ENCODE data around the gene PPP1R1A.
A peak's percentile ranks its signal among the peaks of the same experiment; 100 is the strongest.

The PPP1R1A gene, protein sequence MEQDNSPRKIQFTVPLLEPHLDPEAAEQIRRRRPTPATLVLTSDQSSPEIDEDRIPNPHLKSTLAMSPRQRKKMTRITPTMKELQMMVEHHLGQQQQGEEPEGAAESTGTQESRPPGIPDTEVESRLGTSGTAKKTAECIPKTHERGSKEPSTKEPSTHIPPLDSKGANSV

DNA sequence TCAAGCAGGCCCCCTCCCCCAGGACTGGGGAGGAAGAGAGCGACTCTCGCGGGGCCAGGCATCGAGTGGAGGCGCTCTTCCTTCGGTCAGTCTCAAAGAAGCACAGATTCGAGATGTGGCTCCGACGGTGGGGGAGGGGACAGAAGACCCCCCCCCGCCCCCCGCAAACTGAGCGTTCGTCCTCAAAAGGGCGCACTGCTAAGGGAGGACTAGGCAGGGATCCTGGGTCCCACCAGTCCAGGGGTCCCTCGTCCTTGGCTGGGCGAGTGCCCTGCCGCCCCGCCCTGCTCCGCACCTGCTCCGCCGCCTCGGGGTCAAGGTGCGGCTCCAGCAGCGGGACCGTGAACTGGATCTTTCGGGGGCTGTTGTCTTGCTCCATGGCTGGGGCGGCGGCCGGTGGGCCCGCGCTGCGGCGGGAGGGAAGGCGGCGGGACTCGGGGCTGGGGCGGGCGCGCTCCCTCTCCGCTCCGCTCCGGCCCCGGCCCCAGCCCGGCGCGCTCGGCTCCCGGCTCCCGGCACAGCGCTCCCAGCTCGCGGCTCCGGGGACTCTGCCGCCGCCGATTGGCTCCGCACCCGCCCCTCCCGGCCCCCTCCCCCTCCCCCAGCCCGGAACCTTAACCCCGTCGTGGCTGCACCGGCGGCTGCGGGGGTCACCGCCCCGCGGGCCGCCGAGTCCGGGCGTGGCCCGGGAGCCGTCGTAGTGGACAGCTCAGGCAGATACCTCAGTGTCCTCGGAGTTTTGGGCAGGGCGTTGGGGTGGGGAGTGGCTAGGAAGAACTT is at the start of gene PPP1R1A:
Gene PPP1R1A (minus strand): TSS at position 550 of the 780 bp plus-strand sequence. CDS start 171 bp downstream, at position 379.
- Histone ChIP-seq H3K4me1 (ENCODE audit: control insufficient read depth, insufficient read depth, low read length) (peaks cover 17% of the 10 kb centered on the region), H3K27ac (ENCODE audit: low read depth, low read length) (peak within 1 kb of the TSS; percentile 37), H3K27me3 (ENCODE audit: control insufficient read depth, insufficient read depth, low read length) (peaks cover 5% of the 10 kb centered on the region), H3K9ac (ENCODE audit: low read length) (no peak within 1 kb of the TSS), H3K36me3 (ENCODE audit: control insufficient read depth, insufficient read depth, low read length) (no peaks in the 10 kb centered on the region), H3K4me3 (ENCODE audit: low read length) (peak within 1 kb of the TSS; percentile 69)

DNA sequence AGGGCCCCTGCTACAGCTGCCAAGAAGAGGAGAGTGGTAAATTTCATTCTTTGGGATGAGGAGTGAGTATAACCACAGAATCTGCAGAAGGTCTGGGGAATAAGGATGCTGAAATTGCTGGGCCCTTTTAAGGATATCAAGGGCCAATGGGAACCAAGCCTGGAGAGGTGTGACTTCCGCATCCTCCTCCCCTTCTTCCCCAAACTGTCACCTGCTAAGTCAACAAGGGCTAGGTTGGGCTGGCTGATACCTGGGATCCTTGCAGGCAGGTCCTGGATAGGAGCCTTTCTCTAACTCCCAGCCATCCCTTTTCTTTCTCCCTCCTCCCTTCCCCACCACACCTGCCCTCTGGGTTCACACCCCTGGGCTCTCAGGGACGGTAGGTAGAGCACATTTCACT is 46.3 kb upstream of the PPP1R1A start, which contains the start of gene LACRT:
Gene LACRT (minus strand): TSS at position 101 of the 400 bp plus-strand sequence. CDS start 54 bp downstream, at position 47.
- H3K9ac ChIP-seq (ENCODE audit: low read length) = no peak within 1 kb of the TSS
- H3K36me3 ChIP-seq (ENCODE audit: control insufficient read depth, insufficient read depth, low read length) = no peaks in the 10 kb centered on the region
- no peak within 1 kb of the TSS for H3K4me3 ChIP-seq (ENCODE audit: low read length)
- H3K27me3 ChIP-seq (ENCODE audit: control insufficient read depth, insufficient read depth, low read length) = no peaks in the 10 kb centered on the region
- H3K4me1 ChIP-seq (ENCODE audit: control insufficient read depth, insufficient read depth, low read length) = no peaks in the 10 kb centered on the region
- no peak within 1 kb of the TSS for H3K27ac ChIP-seq (ENCODE audit: low read depth, low read length)

DNA sequence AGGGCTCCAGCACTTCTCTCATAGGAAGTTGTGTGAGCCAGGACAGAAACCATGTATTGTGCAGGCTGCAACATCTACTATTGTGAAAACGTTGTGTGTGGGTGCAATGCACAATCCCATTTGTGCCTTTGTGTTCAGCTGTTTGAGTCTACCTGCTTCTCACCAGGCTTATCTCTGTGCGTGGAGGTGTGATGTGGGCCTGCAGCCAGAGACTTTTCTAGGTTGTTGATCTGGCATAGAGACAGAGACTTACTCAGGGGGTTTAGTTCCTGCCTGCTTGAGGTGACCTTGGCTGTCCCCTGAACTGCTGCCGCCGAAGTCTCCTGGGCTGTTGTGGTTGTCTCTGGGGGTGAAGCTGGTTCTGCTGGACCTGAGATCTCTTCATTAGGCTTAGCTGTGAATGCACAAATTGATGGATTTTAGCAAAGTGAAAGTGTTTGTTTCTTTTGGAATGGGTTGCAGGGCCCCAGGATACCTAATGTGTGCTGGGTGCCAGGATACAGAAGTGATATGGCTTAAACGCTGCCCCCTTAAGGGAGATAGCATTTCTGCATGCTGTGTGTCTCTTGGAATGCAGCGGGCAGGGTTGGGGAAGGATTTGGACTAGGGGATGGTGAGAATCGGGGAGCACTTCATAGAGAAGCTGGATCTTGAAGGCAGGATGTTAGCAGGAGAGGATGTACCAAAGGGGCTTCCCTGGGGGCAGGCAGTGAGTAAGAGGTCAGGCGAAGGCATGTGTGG is 43.7 kb upstream of the PPP1R1A start:
- no peak overlapping the region for H3K27ac ChIP-seq (ENCODE audit: low read depth, low read length)
- H3K36me3 ChIP-seq (ENCODE audit: control insufficient read depth, insufficient read depth, low read length) = no peaks in the 10 kb centered on the region
- no peaks in the 10 kb centered on the region for H3K4me1 ChIP-seq (ENCODE audit: control insufficient read depth, insufficient read depth, low read length)
- no peak overlapping the region for H3K9ac ChIP-seq (ENCODE audit: low read length)
- H3K4me3 ChIP-seq (ENCODE audit: low read length) = no peak overlapping the region
- H3K27me3 ChIP-seq (ENCODE audit: control insufficient read depth, insufficient read depth, low read length) = no peaks in the 10 kb centered on the region

DNA sequence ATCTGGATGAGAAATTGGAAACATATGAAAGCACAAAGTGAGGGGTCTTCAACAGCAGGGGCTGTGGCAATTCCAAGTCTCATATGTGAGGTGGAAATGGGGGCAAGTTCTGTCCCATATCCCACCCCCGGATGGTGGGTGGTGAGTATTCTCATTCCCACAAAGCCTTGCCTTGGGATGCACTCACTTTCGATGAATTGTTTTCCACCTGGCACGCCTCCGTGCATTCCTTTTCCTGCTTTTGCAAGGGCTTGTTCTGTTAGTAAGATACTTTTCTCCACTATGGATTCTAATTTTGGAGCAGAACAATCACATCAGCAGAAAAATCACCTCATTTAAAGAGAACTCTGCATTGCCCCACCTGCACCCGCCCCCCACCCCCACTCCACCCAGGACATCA is 43.1 kb upstream of the PPP1R1A start:
- Histone ChIP-seq H3K27me3 (ENCODE audit: control insufficient read depth, insufficient read depth, low read length) (no peaks in the 10 kb centered on the region), H3K9ac (ENCODE audit: low read length) (no peak overlapping the region), H3K36me3 (ENCODE audit: control insufficient read depth, insufficient read depth, low read length) (no peaks in the 10 kb centered on the region)

DNA sequence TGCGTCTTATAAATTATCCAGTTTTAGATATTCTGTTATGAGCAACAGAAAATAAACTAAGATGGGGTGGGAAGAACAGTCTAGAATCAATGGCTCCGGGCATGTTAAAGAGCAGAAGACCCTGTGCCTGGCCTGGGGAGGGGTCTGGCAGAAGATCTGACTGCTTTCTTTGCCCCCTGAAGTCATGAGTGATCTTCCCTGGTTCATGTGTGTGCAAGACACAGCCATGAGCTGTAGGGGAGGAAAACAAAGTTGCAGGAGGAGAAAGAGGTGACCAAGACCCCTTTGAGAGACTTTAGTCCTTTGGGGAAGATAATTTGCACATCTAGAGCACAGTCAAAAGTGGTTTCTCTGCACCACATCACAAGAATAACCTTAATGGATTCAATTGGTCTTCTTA is 41.5 kb upstream of the PPP1R1A start:
- Histone ChIP-seq H3K27ac (ENCODE audit: low read depth, low read length) (no peak overlapping the region), H3K4me1 (ENCODE audit: control insufficient read depth, insufficient read depth, low read length) (no peaks in the 10 kb centered on the region), H3K9ac (ENCODE audit: low read length) (no peak overlapping the region), H3K27me3 (ENCODE audit: control insufficient read depth, insufficient read depth, low read length) (no peaks in the 10 kb centered on the region), H3K4me3 (ENCODE audit: low read length) (no peak overlapping the region), H3K36me3 (ENCODE audit: control insufficient read depth, insufficient read depth, low read length) (no peaks in the 10 kb centered on the region)

More for the DNA sequence above, 43.1 kb upstream of the PPP1R1A start:
- H3K4me1 ChIP-seq (ENCODE audit: control insufficient read depth, insufficient read depth, low read length) = no peaks in the 10 kb centered on the region
- H3K27ac ChIP-seq (ENCODE audit: low read depth, low read length) = no peak overlapping the region
- no peak overlapping the region for H3K4me3 ChIP-seq (ENCODE audit: low read length)

DNA sequence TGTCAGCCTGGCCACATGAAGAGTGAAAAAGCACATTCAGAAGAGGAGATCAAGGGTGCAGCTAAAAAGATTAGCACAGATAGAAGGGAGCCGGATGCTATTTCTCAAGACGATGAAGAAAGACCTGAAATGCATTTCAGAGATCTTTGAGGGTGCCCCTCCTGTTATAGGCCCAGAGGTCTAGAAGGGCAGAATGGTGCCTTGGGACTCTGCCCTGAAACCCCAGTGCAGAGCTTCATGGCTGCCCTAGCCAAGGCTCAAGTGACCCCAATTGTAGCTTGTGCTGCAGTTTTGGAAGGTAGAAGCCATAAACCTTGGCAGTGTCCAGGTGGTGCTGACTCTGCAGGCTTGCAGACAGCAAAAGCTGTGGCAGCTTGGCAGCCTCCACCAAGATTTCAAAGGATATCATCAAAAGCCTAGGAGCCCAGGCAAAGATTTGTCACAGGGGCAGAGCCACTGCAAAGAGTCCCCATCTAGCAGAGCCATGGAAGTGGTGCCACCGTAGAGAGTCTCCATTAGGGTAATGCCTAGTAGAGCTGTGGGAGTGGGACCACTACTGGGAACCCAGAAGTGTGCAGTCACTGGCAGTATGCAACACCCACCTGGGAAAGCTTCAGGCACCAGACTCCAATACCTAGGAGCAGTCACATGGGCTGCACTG is 39.9 kb upstream of the PPP1R1A start:
- Histone ChIP-seq H3K27ac (ENCODE audit: low read depth, low read length) (no peak overlapping the region), H3K4me3 (ENCODE audit: low read length) (no peak overlapping the region), H3K27me3 (ENCODE audit: control insufficient read depth, insufficient read depth, low read length) (no peaks in the 10 kb centered on the region), H3K9ac (ENCODE audit: low read length) (no peak overlapping the region), H3K4me1 (ENCODE audit: control insufficient read depth, insufficient read depth, low read length) (no peaks in the 10 kb centered on the region), H3K36me3 (ENCODE audit: control insufficient read depth, insufficient read depth, low read length) (no peaks in the 10 kb centered on the region)

DNA sequence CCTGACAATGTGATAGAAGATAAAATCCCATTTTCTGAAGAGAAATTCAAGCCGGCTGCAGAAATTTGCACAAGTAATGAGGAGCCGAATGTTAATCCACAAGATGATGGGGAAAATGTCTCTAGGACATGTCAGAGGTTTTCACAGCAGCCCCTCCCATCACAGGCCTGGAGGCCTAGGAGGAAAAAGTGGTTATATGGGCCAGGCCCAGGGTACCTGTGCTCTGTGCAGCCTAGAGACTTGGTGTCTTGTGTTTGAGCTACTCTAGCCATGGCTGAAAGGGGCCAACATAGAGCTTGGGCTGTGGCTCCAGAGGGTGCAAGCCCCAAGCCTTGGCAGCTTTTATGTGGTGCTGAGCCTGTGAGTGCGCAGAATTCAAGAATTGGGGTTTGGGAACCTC is 38.8 kb upstream of the PPP1R1A start:
- H3K27ac ChIP-seq (ENCODE audit: low read depth, low read length) = no peak overlapping the region
- H3K27me3 ChIP-seq (ENCODE audit: control insufficient read depth, insufficient read depth, low read length) = no peaks in the 10 kb centered on the region

DNA sequence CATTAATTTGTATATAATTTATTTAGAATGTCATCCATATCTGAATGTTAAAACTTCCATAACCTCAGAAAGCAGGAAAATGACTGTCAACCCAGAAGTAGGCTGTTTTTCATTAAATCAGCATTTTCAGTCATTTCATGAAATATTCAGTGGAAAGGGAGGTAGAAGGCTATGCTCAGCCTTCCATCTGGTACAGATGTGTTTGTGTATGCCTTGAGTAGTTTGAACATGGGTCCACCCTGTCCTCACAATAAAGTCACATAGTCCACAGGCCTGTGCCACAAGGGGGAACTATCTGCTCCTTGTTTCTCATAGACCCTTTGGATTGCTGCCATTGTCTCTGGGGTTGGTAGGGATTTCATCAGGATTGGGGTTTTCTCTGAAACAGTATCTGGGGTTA is 37.1 kb upstream of the PPP1R1A start:
- Histone ChIP-seq H3K4me3 (ENCODE audit: low read length) (no peak overlapping the region), H3K27ac (ENCODE audit: low read depth, low read length) (no peak overlapping the region), H3K36me3 (ENCODE audit: control insufficient read depth, insufficient read depth, low read length) (no peaks in the 10 kb centered on the region), H3K27me3 (ENCODE audit: control insufficient read depth, insufficient read depth, low read length) (no peaks in the 10 kb centered on the region), H3K4me1 (ENCODE audit: control insufficient read depth, insufficient read depth, low read length) (no peaks in the 10 kb centered on the region), H3K9ac (ENCODE audit: low read length) (no peak overlapping the region)

More for the DNA sequence above, 38.8 kb upstream of the PPP1R1A start:
- no peaks in the 10 kb centered on the region for H3K4me1 ChIP-seq (ENCODE audit: control insufficient read depth, insufficient read depth, low read length)
- no peak overlapping the region for H3K9ac ChIP-seq (ENCODE audit: low read length)
- H3K4me3 ChIP-seq (ENCODE audit: low read length) = no peak overlapping the region
- H3K36me3 ChIP-seq (ENCODE audit: control insufficient read depth, insufficient read depth, low read length) = no peaks in the 10 kb centered on the region

DNA sequence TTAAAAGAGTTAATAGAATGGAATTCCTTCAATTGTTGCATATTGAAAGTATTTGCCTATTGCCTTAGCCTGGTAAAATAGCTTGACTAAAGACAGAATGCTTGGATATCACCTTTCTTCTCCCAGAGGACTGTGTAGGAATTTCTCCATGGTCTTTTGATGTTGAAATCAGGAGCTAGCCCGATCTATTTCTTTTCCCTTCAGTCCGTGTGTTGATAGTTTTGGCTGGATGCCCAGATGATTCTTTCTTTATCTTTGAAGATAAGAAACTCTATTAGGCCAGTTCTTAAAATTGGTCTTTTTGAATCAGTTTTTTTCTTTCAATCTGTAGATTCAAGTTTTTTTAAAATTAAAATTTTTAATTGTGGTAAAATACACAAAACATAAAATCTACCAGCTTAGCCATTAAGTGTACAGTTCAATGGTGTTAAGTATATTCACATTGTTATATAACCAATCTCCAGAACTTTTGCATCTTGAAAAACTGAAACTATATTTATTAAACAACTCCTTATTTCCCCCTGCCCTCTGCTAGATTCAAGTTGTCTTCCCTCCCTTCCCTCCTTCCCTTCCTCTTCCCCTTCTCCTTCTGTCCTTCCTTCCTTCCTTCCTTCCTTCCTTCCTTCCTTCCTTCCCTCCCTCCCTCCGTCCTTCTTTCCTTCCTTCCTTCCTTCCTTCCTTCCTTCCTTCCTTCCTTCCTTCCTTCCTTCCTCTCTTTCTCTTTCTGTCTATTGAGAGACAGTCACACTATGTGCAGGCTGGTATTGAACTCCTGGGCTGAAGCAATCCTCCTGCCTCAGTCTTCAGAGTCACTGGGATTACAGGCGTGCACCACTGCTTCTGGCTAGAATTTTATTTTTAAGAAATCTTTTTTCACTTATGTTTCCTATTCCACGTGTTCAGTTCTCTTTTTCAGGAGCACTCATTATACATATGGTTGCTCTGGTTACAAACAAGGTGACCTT is 36.1 kb upstream of the PPP1R1A start:
- Histone ChIP-seq H3K4me3 (ENCODE audit: low read length) (no peak overlapping the region), H3K27me3 (ENCODE audit: control insufficient read depth, insufficient read depth, low read length) (no peaks in the 10 kb centered on the region), H3K36me3 (ENCODE audit: control insufficient read depth, insufficient read depth, low read length) (no peaks in the 10 kb centered on the region), H3K27ac (ENCODE audit: low read depth, low read length) (no peak overlapping the region), H3K9ac (ENCODE audit: low read length) (no peak overlapping the region), H3K4me1 (ENCODE audit: control insufficient read depth, insufficient read depth, low read length) (no peaks in the 10 kb centered on the region)

DNA sequence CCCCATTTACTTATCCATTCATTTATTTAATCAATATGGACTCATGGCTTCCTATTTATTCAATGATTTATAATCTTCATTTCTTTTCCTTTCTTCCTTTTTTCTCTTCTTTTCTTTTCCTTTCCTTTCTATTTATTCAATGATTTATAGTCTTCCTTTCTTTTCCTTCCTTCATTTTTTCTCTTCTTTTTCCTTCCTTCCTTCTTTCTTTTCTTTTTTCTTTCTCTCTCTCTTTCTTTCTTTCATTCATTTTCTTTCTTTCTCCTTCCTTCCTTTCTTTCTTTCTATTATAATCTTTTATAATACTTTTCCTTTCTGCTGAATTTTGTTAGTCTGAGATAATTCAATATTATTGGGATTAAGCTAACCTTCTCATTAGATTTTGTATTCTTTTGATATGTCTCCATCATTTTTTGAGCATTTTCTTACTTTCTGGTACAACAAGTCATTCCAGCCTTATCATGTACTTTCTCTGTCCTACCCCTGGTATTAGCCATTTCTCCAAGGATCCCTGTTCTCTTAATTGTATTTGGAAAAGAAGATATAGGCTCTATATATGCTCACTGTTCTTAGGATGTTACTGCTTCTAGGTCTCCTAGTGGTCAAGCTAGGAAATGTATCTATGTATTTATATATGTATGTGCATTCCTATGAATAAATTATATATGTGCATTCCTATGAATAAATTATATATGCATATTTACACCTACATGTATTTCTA is 34.2 kb upstream of the PPP1R1A start:
- H3K27ac ChIP-seq (ENCODE audit: low read depth, low read length) = no peak overlapping the region
- H3K36me3 ChIP-seq (ENCODE audit: control insufficient read depth, insufficient read depth, low read length) = no peaks in the 10 kb centered on the region
- no peaks in the 10 kb centered on the region for H3K27me3 ChIP-seq (ENCODE audit: control insufficient read depth, insufficient read depth, low read length)
- no peak overlapping the region for H3K9ac ChIP-seq (ENCODE audit: low read length)
- H3K4me3 ChIP-seq (ENCODE audit: low read length) = no peak overlapping the region
- no peaks in the 10 kb centered on the region for H3K4me1 ChIP-seq (ENCODE audit: control insufficient read depth, insufficient read depth, low read length)

Measured in rectal smooth muscle tissue (tissue), 1 donor.